ENCODE results near the gene ANTXRL.
"Not testable (repeated sequence)": the region's sequence is repeated elsewhere in the genome, so short reads cannot be mapped to it uniquely, and the experiment has no call there.

ANTXRL gene

DNA sequence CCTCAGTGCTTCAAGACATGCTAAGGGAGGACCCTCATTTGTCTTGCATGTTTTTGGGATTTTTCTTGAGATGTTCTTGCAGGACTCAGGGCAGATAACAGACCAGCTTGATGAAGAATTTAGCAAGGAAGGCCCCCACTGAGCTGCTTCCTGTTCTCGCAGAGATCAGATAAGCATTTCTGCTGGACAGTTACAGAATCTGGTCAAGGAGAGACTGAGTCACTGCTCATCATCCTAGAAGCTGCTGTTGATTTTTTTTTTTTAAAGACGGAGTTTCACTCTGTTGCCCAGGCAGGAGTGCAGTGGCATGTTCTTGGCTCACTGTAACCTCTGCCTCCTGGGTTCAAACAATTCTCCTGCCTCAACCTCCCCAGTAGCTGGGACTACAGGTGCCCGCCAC is 87.6 kb downstream of the ANTXRL start:
- not testable (repeated sequence) for DNase-seq

DNA sequence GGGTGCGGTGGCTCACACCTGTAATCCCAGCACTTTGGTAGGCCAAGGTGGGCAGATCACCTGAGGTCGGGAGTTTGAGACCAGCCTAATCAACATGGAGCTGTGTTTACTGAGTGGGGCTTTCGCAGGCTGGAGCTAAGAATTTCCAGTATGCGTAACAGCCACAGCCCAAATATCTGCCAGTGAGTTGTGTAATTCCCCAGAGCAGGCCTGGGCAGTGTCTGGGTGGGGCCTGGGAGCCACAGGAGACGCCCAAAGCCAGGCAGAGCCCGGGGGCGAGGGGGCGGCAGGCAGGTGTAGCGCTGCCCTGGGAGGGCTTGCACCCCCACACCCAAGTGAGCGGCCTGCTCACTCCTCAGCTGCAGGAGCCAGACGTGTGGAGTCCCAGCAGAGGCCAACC is 88.6 kb downstream of the ANTXRL start, which contains the start of gene ANXA8L1:
TSS of gene ANXA8L1 (plus strand) at position 371 of the 400 bp plus-strand sequence. CDS start 76 bp downstream, outside the sequence.
- DNase-seq, result not testable (repeated sequence)

DNA sequence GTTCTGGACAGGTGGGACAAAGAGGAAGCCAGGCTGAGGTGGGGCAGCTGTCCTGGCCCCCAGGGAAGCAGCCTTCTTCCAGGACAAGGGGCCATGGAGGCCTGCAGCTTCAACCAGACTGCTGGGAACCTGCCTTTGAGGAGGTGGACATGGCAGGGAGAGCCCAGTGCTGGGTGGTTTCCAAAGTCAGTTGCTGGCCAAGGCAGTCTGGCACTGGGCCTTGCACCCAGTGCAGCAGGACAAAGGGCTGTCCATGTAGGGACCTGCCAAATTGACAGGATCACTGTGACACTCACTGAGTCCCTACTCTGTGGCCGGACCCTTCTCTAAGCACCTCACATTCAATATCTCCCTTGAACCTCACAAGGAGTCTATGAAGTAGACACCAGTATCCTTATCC is 90.2 kb downstream of the ANTXRL start:
- not testable (repeated sequence) for DNase-seq

DNA sequence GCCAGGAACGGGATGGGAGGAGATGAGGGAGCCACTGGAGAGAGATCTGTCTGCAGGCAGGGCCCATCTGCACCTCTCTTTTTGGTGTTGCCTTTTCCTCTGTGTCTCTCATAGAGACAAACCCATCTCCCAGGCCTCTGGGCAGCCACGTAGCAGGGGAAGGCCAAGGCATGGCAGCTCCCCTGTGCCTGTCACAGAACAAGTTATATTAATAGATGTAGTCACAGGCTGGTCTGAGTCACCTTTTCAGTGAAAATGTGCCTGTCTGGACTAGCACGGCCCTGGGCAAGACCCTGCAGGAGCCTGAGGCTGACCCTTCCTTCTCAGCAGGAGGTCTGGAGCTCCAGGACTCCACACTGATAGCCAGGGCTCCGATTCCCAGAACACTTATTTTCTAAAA is 90.9 kb downstream of the ANTXRL start:
- not testable (repeated sequence) for DNase-seq

DNA sequence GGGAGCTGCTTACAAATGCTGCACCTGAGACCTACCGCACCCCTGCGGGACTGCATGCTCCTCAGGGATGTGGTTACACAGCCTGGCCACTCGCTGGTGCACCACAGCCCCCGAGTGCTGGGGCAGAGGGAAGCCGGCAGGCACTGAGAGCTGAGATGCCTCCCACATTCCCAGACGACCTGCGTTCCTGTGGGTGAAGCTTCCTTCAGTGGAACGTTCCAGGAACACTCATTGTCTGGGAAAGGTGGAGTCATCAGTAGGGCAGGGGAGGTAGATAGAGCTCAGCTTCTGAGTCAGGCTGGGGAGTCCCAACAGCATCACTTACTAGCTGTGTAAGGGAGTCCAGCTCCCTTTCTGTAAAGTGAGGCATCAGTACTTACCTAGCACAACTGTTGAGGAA is 91.3 kb downstream of the ANTXRL start:
- DNase-seq, result not testable (repeated sequence)

DNA sequence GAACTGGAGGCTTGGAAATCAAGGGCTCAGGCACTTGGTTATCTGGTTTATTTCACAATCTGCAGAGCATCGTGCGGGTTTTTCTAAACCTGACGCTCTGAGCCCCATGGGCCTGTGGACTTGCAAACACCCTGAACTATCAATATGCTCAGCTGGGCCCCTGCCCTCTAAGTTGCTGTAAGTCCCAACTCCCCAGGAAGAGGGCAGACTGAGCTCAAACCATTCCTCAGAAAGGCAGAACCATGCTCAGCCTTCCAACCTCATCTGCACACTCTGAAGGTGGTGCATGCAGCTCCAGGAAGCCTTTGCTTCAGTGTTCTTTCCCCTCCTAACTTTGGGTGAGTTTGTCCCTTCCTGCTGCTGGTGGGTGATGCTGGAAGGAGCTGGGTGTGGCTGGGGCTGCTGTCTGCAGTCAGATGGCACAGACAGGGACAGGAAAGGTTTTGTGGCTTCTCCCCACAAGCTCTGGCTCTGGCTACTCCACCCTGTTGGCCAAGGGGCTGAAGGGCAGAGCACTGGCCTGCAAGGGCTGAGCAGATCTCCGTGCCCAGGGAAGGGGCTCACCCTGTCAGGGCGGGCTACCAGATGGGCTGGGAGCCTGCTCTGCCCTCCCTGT is 92.5 kb downstream of the ANTXRL start:
- not testable (repeated sequence) for DNase-seq

All from DMS153 (cell line).